Left cardiac atrium (tissue), 4 donors: Measurements from ENCODE around the gene NF1. TPM values are rescaled to one million over a fixed set of nuclear protein-coding genes. Genes with fewer than 3 reads are reported as not detected.
"Not testable (repeated sequence)": the region's sequence is repeated elsewhere in the genome, so short reads cannot be mapped to it uniquely, and the experiment has no call there.

Source experiments
- ATAC-seq, 2 donors: fragments of 200-7000 bp; cut with Tn5 transposase; one replicate each; pipeline ENCODE4 v1.9.1; 2020; ENCODE audit warnings: mild to moderate bottlenecking in 2 of 2, moderate library complexity in 2 of 2
- DNase-seq: peaks from one replicate; pipeline ENCODE4 v3.0.0-alpha.2; 2020
- intact Hi-C, 2 donors: fragments of 100-400 bp; cut with DNase I; formaldehyde crosslinking; loops; one replicate each; pipeline versions ENCODE4 v1.14.1 to v1.15.1; 2022 to 2023
- total RNA-seq, 2 donors: library from RNA; stranded (reverse); fragmentation: NEBNext Ultra II Directional; extraction: Animal tissue kit (Norgen Biotek cat#: 25700); gene quantifications; one replicate each; pipeline ENCODE4 v1.2.1, GENCODE V29; 2021
- donor health status: DM: no; HTN: yes; CAD: no.
- donor health status: DM: no; HTN: yes; CAD: no; lungs with severe emphysema.
- donor health status: DM: yes; HTN: yes; CAD: no.
- donor health status: Dilated cardiomyopathy.

NF1 gene
- total RNA-seq, 2 donors from 2014 or later, result 39.3 to 53.5 TPM

GRCh38 chr17:31156864-31157263 is 62.1 kb downstream of the NF1 start:
- not testable (repeated sequence) for DNase-seq, ATAC-seq
- intact Hi-C loops, result loop anchor here in 1 of 2 donors (10.0 kb wide), 1 partner anchor 52 kb away; no protein-coding TSS in a partner anchor

GRCh38 chr17:31158746-31159377 is 64.1 kb downstream of the NF1 start:
- ATAC-seq (no peak), DNase-seq (no peak)
- intact Hi-C loops, result loop anchor here in 1 of 2 donors (10.0 kb wide), 1 partner anchor 54 kb away; no protein-coding TSS in a partner anchor

GRCh38 chr17:31163091-31163781 is 68.5 kb downstream of the NF1 start:
- DNase-seq, result no peak
- intact Hi-C loops, result no loop called here
- ATAC-seq, result no peak

GRCh38 chr17:31167111-31167510 is 72.3 kb downstream of the NF1 start:
- intact Hi-C loops, result no loop called here
- DNase-seq (no peak), ATAC-seq (peak; percentile 58 to 65)

- no peak for DNase-seq
- intact Hi-C loops, result no loop called here
- no peak for ATAC-seq
Observed at GRCh38 chr17:31171701-31172100, 76.9 kb downstream of the NF1 start.

- no peak for DNase-seq
- no peak for ATAC-seq
- intact Hi-C loops, result no loop called here
Observed at GRCh38 chr17:31172388-31172787, 77.6 kb downstream of the NF1 start.

GRCh38 chr17:31174215-31174614 is 79.4 kb downstream of the NF1 start:
- intact Hi-C loops, result no loop called here
- ATAC-seq (no peak), DNase-seq (no peak)

- ATAC-seq (peak in 1 of 2 donors; percentile 44), DNase-seq (no peak)
- intact Hi-C loops, result no loop called here
Observed at GRCh38 chr17:31175237-31175636, 80.5 kb downstream of the NF1 start.

GRCh38 chr17:31176143-31176542 is 81.4 kb downstream of the NF1 start:
- intact Hi-C loops, DNase-seq, ATAC-seq: not testable (repeated sequence)

- DNase-seq, intact Hi-C loops, ATAC-seq: not testable (repeated sequence)
Observed at GRCh38 chr17:31178951-31179350, 84.2 kb downstream of the NF1 start.

- DNase-seq, result no peak
- ATAC-seq, result no peak
- intact Hi-C loops, result no loop called here
Observed at GRCh38 chr17:31195305-31195704, 100.5 kb downstream of the NF1 start.

GRCh38 chr17:31198026-31198425 is 103.2 kb downstream of the NF1 start:
- intact Hi-C loops, result no loop called here
- DNase-seq (no peak), ATAC-seq (no peak)

GRCh38 chr17:31198666-31199065 is 103.9 kb downstream of the NF1 start:
- intact Hi-C loops, ATAC-seq, DNase-seq: not testable (repeated sequence)

GRCh38 chr17:31200287-31200686 is 105.5 kb downstream of the NF1 start:
- ATAC-seq (no peak), DNase-seq (no peak)
- intact Hi-C loops, result no loop called here

- ATAC-seq (no peak), DNase-seq (no peak)
- intact Hi-C loops, result no loop called here
Observed at GRCh38 chr17:31202968-31203367, 108.2 kb downstream of the NF1 start.

- ATAC-seq (no peak), DNase-seq (no peak)
- intact Hi-C loops, result no loop called here
Observed at GRCh38 chr17:31211352-31212012, 116.7 kb downstream of the NF1 start.

GRCh38 chr17:31216031-31216751 is 121.4 kb downstream of the NF1 start:
- ATAC-seq, result no peak
- intact Hi-C loops, result loop anchor here (1.0 to 5.0 kb wide), 2 partner anchors 199 to 203 kb away; no protein-coding TSS in a partner anchor

GRCh38 chr17:31224366-31224765 is 129.6 kb downstream of the NF1 start:
- no peak for DNase-seq
- no peak for ATAC-seq
- intact Hi-C loops, result no loop called here

More at GRCh38 chr17:31216031-31216751, 121.4 kb downstream of the NF1 start:
- no peak for DNase-seq

GRCh38 chr17:31225831-31226230 is 131.1 kb downstream of the NF1 start:
- DNase-seq (no peak), ATAC-seq (no peak)
- intact Hi-C loops, result no loop called here
